Esophagus squamous epithelium (tissue), 5 donors: Measurements from ENCODE around the gene CCDC102B. TPM values are rescaled to one million over a fixed set of nuclear protein-coding genes. Genes with fewer than 3 reads are reported as not detected.
"Not testable (repeated sequence)": the region's sequence is repeated elsewhere in the genome, so short reads cannot be mapped to it uniquely, and the experiment has no call there.

Experiments
- DNase-seq: peaks from one replicate; lab custom pipeline; 2025; lab: John Stamatoyannopoulos, UW
- H3K27ac ChIP-seq, 4 donors: fragments of 200-600 bp; sonication (generic); one replicate each; pipeline ENCODE4 v1.5.1; 2016 to 2019; ENCODE audit warnings: mild to moderate bottlenecking in 1 of 4
- H3K27me3 ChIP-seq, 4 donors: fragments of 200-600 bp; sonication (generic); 1 replicate in 3 of 4; 2 replicates in 1 of 4; pipeline versions ENCODE4 v1.5.1 to v1.6.0; 2017 to 2021; ENCODE audit warnings: antibody characterized with exemption in 1 of 4
- H3K36me3 ChIP-seq, 3 donors: fragments of 200-600 bp; sonication (generic); one replicate each; pipeline ENCODE4 v1.5.1; 2016 to 2019
- H3K4me1 ChIP-seq, 3 donors: fragments of 200-600 bp; sonication (generic); one replicate each; pipeline ENCODE4 v1.5.1; 2017 to 2019
- H3K4me3 ChIP-seq, 4 donors: fragments of 200-600 bp; sonication (generic); 1 replicate in 3 of 4; 2 replicates in 1 of 4; pipeline ENCODE4 v1.5.1; 2016 to 2019; ENCODE audit warnings: mild to moderate bottlenecking in 2 of 4, moderate library complexity in 1 of 4
- H3K9me3 ChIP-seq, 3 donors: fragments of 200-600 bp; sonication (generic); one replicate each; pipeline ENCODE4 v1.5.1; 2016 to 2019
- CTCF ChIP-seq, 6 experiments: fragments of 450-650 bp in 4 of 6; fragments of 200-600 bp in 2 of 6; sonication (generic) in 2 of 6; IDR thresholded peaks; one replicate each; pipeline ENCODE4 v1.5.1; 2016 to 2019; ENCODE audit warnings: antibody characterized with exemption in 6 of 6, mild to moderate bottlenecking in 4 of 6, moderate library complexity in 4 of 6
- POLR2A ChIP-seq, 4 donors: fragments of 450-650 bp; IDR thresholded peaks; one replicate each; pipeline ENCODE4 v1.6.1; 2017; ENCODE audit warnings: antibody characterized with exemption in 4 of 4, mild to moderate bottlenecking in 4 of 4, moderate library complexity in 3 of 4
- WGBS, 2 donors: methylation state at CpG; one replicate each; pipeline ENCODE4 v1.1.5; 2018; 5-methylcytosine and 5-hydroxymethylcytosine counted together
- intact Hi-C: fragments of 100-400 bp; cut with DNase I; formaldehyde crosslinking; loops from one replicate; pipeline ENCODE4 v1.15.0; 2022
- total RNA-seq, 4 donors: library from RNA; depleted of rRNA; stranded (reverse); fragments of >200 nt; gene quantifications; one replicate each; pipeline ENCODE4 v1.1.0, GENCODE V29; 2016
- donor health status: DM: yes; HTN: yes; CAD: no.

CCDC102B gene
- total RNA-seq, 4 donors from 2014 or later: 0.27 to 3.8 (median 2.8) TPM

GRCh38 chr18:68861365-68861764, 63.5 kb downstream of the CCDC102B start:
- Histone ChIP-seq H3K27me3 (no peaks in the 10 kb centered on the region), H3K4me1 (no peaks in the 10 kb centered on the region), H3K9me3 (no peaks in the 10 kb centered on the region), H3K27ac (no peak overlapping the region), H3K36me3 (no peaks in the 10 kb centered on the region), H3K4me3 (no peak overlapping the region)
- no peak for DNase-seq
- intact Hi-C loops: no loop called here
- TF ChIP-seq CTCF (IDR thresholded peaks at IDR 0.05) (no peak), POLR2A (IDR thresholded peaks at IDR 0.05) (no peak)
- 73 to 75% methylated on average over 2 of the region's 2 CpGs for WGBS, 2 donors

GRCh38 chr18:68865021-68865420, 67.1 kb downstream of the CCDC102B start:
- no peak for DNase-seq
- Histone ChIP-seq H3K9me3 (no peaks in the 10 kb centered on the region), H3K27me3 (no peaks in the 10 kb centered on the region), H3K4me3 (no peak overlapping the region), H3K27ac (no peak overlapping the region), H3K36me3 (no peaks in the 10 kb centered on the region), H3K4me1 (no peaks in the 10 kb centered on the region)
- intact Hi-C loops: no loop called here
- TF ChIP-seq POLR2A (IDR thresholded peaks at IDR 0.05) (no peak), CTCF (IDR thresholded peaks at IDR 0.05) (no peak)
- 59 to 69% methylated on average over 2 of the region's 2 CpGs for WGBS, 2 donors

GRCh38 chr18:68865503-68865902, 67.6 kb downstream of the CCDC102B start:
- no peaks in the 10 kb centered on the region for H3K27me3 ChIP-seq
- no peaks in the 10 kb centered on the region for H3K4me1 ChIP-seq
- no peaks in the 10 kb centered on the region for H3K9me3 ChIP-seq
- TF ChIP-seq POLR2A (IDR thresholded peaks at IDR 0.05) (no peak), CTCF (IDR thresholded peaks at IDR 0.05) (no peak)
- intact Hi-C loops: no loop called here
- WGBS, 2 donors: 72 to 76% methylated on average over 3 of the region's 3 CpGs
- DNase-seq: no peak
- no peaks in the 10 kb centered on the region for H3K36me3 ChIP-seq
- no peak overlapping the region for H3K27ac ChIP-seq
- H3K4me3 ChIP-seq: no peak overlapping the region

DNA sequence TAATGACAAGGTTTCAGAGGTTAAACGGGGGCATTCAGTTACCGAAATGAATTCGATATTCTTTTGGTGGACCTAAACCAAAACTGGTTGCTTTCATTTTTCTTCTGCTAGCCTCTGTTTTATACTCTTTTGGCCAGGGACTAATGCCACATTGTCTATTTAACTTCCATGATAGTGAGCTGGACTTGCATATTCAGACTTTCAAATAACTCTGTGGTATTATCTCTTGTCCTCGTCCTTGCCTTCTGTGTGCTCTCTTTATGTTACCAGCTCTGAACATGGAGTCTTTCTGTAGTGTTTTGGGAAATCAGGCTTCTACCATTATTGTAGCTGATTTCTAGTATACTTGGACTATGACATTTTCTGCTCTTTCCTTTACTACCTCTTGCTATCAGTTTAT, 75.1 kb downstream of the CCDC102B start:
- no peaks in the 10 kb centered on the region for H3K9me3 ChIP-seq
- no peaks in the 10 kb centered on the region for H3K27me3 ChIP-seq
- no peak overlapping the region for H3K4me3 ChIP-seq
- no peak for TF ChIP-seq CTCF (IDR thresholded peaks at IDR 0.05)
- TF ChIP-seq POLR2A (IDR thresholded peaks at IDR 0.05): no peak
- no peak for DNase-seq
- 47 to 63% methylated on average over 4 of the region's 4 CpGs for WGBS, 2 donors
- no peaks in the 10 kb centered on the region for H3K36me3 ChIP-seq
- intact Hi-C loops: no loop called here
- no peaks in the 10 kb centered on the region for H3K4me1 ChIP-seq
- H3K27ac ChIP-seq: no peak overlapping the region

DNA sequence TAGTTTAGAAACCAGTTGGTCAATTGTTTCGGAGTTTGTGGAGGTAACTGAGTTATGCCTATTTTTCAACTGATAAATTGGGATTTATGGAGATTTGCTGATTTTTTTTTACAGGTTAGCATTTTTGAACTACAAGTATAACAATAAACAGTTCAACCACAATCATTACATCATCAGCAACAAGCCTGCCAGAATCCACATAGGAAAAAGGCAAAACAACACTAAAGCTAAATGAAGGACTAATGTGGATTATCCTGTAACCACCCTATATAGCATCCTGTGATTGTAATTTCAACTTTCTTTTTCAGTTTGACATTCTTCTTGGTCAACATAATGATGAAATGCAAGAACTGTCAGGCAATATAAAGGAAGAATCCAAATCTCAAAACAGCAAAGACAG, 76.5 kb downstream of the CCDC102B start:
- Histone ChIP-seq H3K9me3 (no peaks in the 10 kb centered on the region), H3K27me3 (no peaks in the 10 kb centered on the region), H3K4me1 (no peaks in the 10 kb centered on the region), H3K27ac (no peak overlapping the region), H3K4me3 (no peak overlapping the region), H3K36me3 (no peaks in the 10 kb centered on the region)
- DNase-seq: no peak
- TF ChIP-seq CTCF (IDR thresholded peaks at IDR 0.05) (no peak), POLR2A (IDR thresholded peaks at IDR 0.05) (no peak)
- WGBS, 2 donors: 71 to 75% methylated on average over 1 of the region's 1 CpG
- intact Hi-C loops: no loop called here

DNA sequence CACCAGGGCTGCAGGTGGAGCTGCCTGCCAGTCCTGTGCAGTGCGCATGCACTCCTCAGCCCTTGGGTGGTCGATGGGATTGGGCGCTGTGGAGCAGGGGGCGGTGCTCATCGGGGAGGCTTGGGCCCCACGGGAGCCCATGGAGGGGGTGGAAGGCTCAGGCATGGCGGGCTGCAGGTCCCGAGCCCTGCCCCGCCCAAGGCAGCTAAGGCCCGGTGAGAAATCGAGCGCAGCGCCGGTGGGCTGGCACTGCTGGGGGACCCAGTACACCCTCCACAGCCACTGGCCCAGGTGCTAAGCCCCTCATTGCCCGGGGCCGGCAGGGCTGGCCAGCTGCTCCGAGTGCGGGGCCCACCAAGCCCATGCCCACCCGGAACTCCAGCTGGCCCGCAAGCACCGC, 82.1 kb downstream of the CCDC102B start:
- H3K4me1 ChIP-seq, intact Hi-C loops, H3K27me3 ChIP-seq, DNase-seq, H3K36me3 ChIP-seq, H3K27ac ChIP-seq, H3K9me3 ChIP-seq, H3K4me3 ChIP-seq: not testable (repeated sequence)
- no CpG with 5 or more reads among the region's 21 CpGs for WGBS, 2 donors
